Neuronal stem cell (in vitro differentiated cells): Measurements from ENCODE around the gene CYP27A1. TPM values are rescaled to one million over a fixed set of nuclear protein-coding genes. Genes with fewer than 3 reads are reported as not detected.
A peak's percentile ranks its signal among the peaks of the same experiment; 100 is the strongest.

ENCODE experiments used
- DNase-seq: peaks from one replicate; pipeline ENCODE4 v3.0.0-alpha.2; 2013; ENCODE audit warnings: low spot score
- H2AFZ ChIP-seq: one replicate; pipeline ENCODE4 v1.6.1; 2013; ENCODE audit warnings: mild to moderate bottlenecking, low read length, inconsistent platforms
- H2AK5ac ChIP-seq: 2 replicates; pipeline ENCODE4 v1.6.1; 2013; ENCODE audit warnings: low read depth, mild to moderate bottlenecking, inconsistent platforms, low read length, moderate library complexity, mixed read lengths
- H2BK120ac ChIP-seq: 2 replicates; pipeline ENCODE4 v1.6.1; 2013; ENCODE audit warnings: low read depth, mild to moderate bottlenecking, inconsistent platforms, low read length, moderate library complexity, mixed read lengths
- H2BK12ac ChIP-seq: one replicate; pipeline ENCODE4 v1.6.1; 2013; ENCODE audit warnings: low read length, inconsistent platforms
- H2BK15ac ChIP-seq: 2 replicates; pipeline ENCODE4 v1.6.1; 2013; ENCODE audit warnings: mild to moderate bottlenecking, low read length, inconsistent platforms, mixed read lengths
- H2BK5ac ChIP-seq: one replicate; pipeline ENCODE4 v1.6.1; 2013; ENCODE audit warnings: inconsistent platforms, mild to moderate bottlenecking, low read length, moderate library complexity
- H3K14ac ChIP-seq: one replicate; pipeline ENCODE4 v1.6.1; 2013; ENCODE audit warnings: low read length, inconsistent platforms
- H3K18ac ChIP-seq: 2 replicates; pipeline ENCODE4 v1.6.1; 2013; ENCODE audit warnings: low read length, inconsistent platforms
- H3K23ac ChIP-seq: 2 replicates; pipeline ENCODE4 v1.6.1; 2013; ENCODE audit warnings: low read depth, mild to moderate bottlenecking, mixed read lengths, low read length, inconsistent platforms; ENCODE audit not compliant: poor library complexity
- H3K27ac ChIP-seq: replicated peaks from 3 replicates; pipeline ENCODE4 v1.5.1; 2013; ENCODE audit warnings: low read length, inconsistent platforms
- H3K27me3 ChIP-seq, 3 experiments: 2 replicates each; pipeline ENCODE4 v1.6.1; 2013; ENCODE audit warnings: low read length in 3 of 3, mild to moderate bottlenecking in 2 of 3, inconsistent platforms in 1 of 3, low read depth in 1 of 3, mixed read lengths in 1 of 3, moderate library complexity in 1 of 3; ENCODE audit not compliant: control insufficient read depth in 3 of 3, insufficient read depth in 3 of 3
- H3K36me3 ChIP-seq, 2 donors: replicated peaks in 1 of 2; 2 replicates each; pipeline ENCODE4 v1.6.1; 2013; ENCODE audit warnings: low read length in 2 of 2; ENCODE audit not compliant: control insufficient read depth in 2 of 2, insufficient read depth in 2 of 2
- H3K4ac ChIP-seq: 2 replicates; pipeline ENCODE4 v1.6.1; 2013; ENCODE audit warnings: inconsistent platforms, mild to moderate bottlenecking, low read length, moderate library complexity
- H3K4me1 ChIP-seq, 2 donors: 1 replicate in 1 of 2; 2 replicates in 1 of 2; pipeline ENCODE4 v1.6.1; 2013; ENCODE audit warnings: low read length in 2 of 2, low read depth in 1 of 2; ENCODE audit not compliant: control insufficient read depth in 2 of 2, insufficient read depth in 1 of 2
- H3K4me2 ChIP-seq: one replicate; pipeline ENCODE4 v1.6.1; 2013; ENCODE audit warnings: mild to moderate bottlenecking, low read length, inconsistent platforms; ENCODE audit not compliant: insufficient read depth, poor library complexity, severe bottlenecking
- H3K4me3 ChIP-seq, 2 donors: 2 replicates each; pipeline ENCODE4 v1.5.1; 2013; ENCODE audit warnings: low read length in 2 of 2, mild to moderate bottlenecking in 2 of 2, inconsistent platforms in 1 of 2, moderate library complexity in 1 of 2
- H3K79me1 ChIP-seq: one replicate; pipeline ENCODE4 v1.6.1; 2013; ENCODE audit warnings: low read depth, mild to moderate bottlenecking, inconsistent platforms, low read length, moderate library complexity
- H3K9ac ChIP-seq: one replicate; pipeline ENCODE4 v1.6.1; 2013; ENCODE audit warnings: mild to moderate bottlenecking, low read depth, low read length, inconsistent platforms; ENCODE audit not compliant: poor library complexity
- H3K9me3 ChIP-seq, 2 donors: replicated peaks in 1 of 2; 2 replicates each; pipeline versions ENCODE3 to v1.6.1; 2013; ENCODE audit warnings: low read length in 2 of 2, mild to moderate bottlenecking in 2 of 2, inconsistent platforms in 1 of 2, low read depth in 1 of 2, mixed read lengths in 1 of 2, moderate library complexity in 1 of 2; ENCODE audit not compliant: control insufficient read depth in 2 of 2, insufficient read depth in 1 of 2
- H4K8ac ChIP-seq: one replicate; pipeline ENCODE4 v1.6.1; 2013; ENCODE audit warnings: low read depth, mild to moderate bottlenecking, inconsistent platforms, low read length, moderate library complexity
- H4K91ac ChIP-seq: one replicate; pipeline ENCODE4 v1.6.1; 2013; ENCODE audit warnings: low read length, low read depth, mild to moderate bottlenecking, inconsistent platforms; ENCODE audit not compliant: poor library complexity
- WGBS, 2 donors: extraction: QIAGEN DNeasy Blood & Tissue Kit; methylation state at CpG; one replicate each; pipeline ENCODE4 v1.1.7; 2013; ENCODE audit warnings: missing lambda C conversion rate in 2 of 2, mixed read lengths in 1 of 2; ENCODE audit not compliant: insufficient read length in 2 of 2, insufficient replicate concordance in 1 of 2; ENCODE audit errors: extremely low coverage in 2 of 2; 5-methylcytosine and 5-hydroxymethylcytosine counted together
- polyA plus RNA-seq, 2 experiments: library from polyadenylated mRNA; stranded (reverse); fragments of 200-250 nt; gene quantifications; one replicate each; pipeline ENCODE4 v1.2.3, GENCODE V29; 2013

Gene CYP27A1
- 0.99 TPM for polyA plus RNA-seq (2013, experiment 1 of 2)
- polyA plus RNA-seq (2013, experiment 2 of 2), result 0.84 TPM

- Histone ChIP-seq H3K27ac (no peak within 1 kb of the TSS), H2BK12ac (no peak within 1 kb of the TSS), H3K4me1 (peaks cover 0 to 1% of the 10 kb centered on the region in 2 donors), H3K9me3 (peaks cover 3 to 5% of the 10 kb centered on the region in 2 donors), H3K23ac (peak within 1 kb of the TSS; percentile 14), H3K4me3 (peak within 1 kb of the TSS; percentile 38 to 76), H3K79me1 (no peaks in the 10 kb centered on the region), H3K14ac (no peak within 1 kb of the TSS), H2BK5ac (no peak within 1 kb of the TSS), H3K9ac (peak within 1 kb of the TSS; percentile 75), H2BK15ac (no peak within 1 kb of the TSS), H2BK120ac (no peak within 1 kb of the TSS), H2AK5ac (no peak within 1 kb of the TSS), H4K8ac (no peak within 1 kb of the TSS), H3K18ac (peak within 1 kb of the TSS; percentile 29), H4K91ac (no peak within 1 kb of the TSS), H3K27me3 (peaks cover 4 to 30% (median 12%) of the 10 kb centered on the region in 3 experiments), H2AFZ (peak within 1 kb of the TSS; percentile 82), H3K36me3 (no peaks in the 10 kb centered on the region), H3K4ac (no peak within 1 kb of the TSS), H3K4me2 (peak within 1 kb of the TSS; percentile 72)
- no CpG with 5 or more reads among the region's 76 CpGs for WGBS, 2 donors
- peak; percentile 24 for DNase-seq
Observed at GRCh38 chr2:218781691-218782527, at the start of gene CYP27A1. Gene CYP27A1, plus strand, starts transcription at chr2:218782147. Its CDS starts 36 bp downstream, at chr2:218782183.

- no peak overlapping the region for H3K14ac ChIP-seq
- no peak overlapping the region for H4K91ac ChIP-seq
- no peak overlapping the region for H3K27ac ChIP-seq
Observed at GRCh38 chr2:218732761-218733158, 49.2 kb upstream of the CYP27A1 start.

GRCh38 chr2:218733171-218734021 is 48.6 kb upstream of the CYP27A1 start:
- Histone ChIP-seq H2BK15ac (no peak overlapping the region), H3K4ac (no peak overlapping the region), H2BK120ac (no peak overlapping the region), H3K27me3 (no peaks in the 10 kb centered on the region), H2BK5ac (no peak overlapping the region), H4K91ac (peak overlapping the region; percentile 40), H3K14ac (no peak overlapping the region), H3K4me3 (no peak overlapping the region), H2BK12ac (no peak overlapping the region), H3K4me1 (peaks cover 2 to 3% of the 10 kb centered on the region in 2 donors), H2AFZ (no peak overlapping the region), H3K9ac (no peak overlapping the region), H3K36me3 (peaks cover 14 to 58% of the 10 kb centered on the region in 2 donors), H3K18ac (no peak overlapping the region), H3K23ac (no peak overlapping the region), H2AK5ac (no peak overlapping the region), H4K8ac (no peak overlapping the region), H3K9me3 (peaks cover 2 to 3% of the 10 kb centered on the region in 2 donors), H3K4me2 (no peak overlapping the region), H3K27ac (no peak overlapping the region), H3K79me1 (peaks cover 4% of the 10 kb centered on the region)
- WGBS, 2 donors, result no CpG with 5 or more reads among the region's 6 CpGs
- no peak for DNase-seq

More at GRCh38 chr2:218732761-218733158, 49.2 kb upstream of the CYP27A1 start:
- Histone ChIP-seq H3K23ac (no peak overlapping the region), H3K27me3 (no peaks in the 10 kb centered on the region), H2AK5ac (no peak overlapping the region), H3K4me3 (no peak overlapping the region), H4K8ac (no peak overlapping the region), H3K4me1 (peaks cover 2 to 3% of the 10 kb centered on the region in 2 donors), H3K36me3 (peaks cover 8 to 57% of the 10 kb centered on the region in 2 donors), H3K4me2 (no peak overlapping the region), H2BK15ac (no peak overlapping the region), H3K4ac (no peak overlapping the region), H3K9ac (no peak overlapping the region), H3K9me3 (peaks cover 2 to 8% of the 10 kb centered on the region in 2 donors), H2AFZ (no peak overlapping the region), H2BK5ac (no peak overlapping the region), H2BK120ac (no peak overlapping the region), H2BK12ac (no peak overlapping the region), H3K18ac (no peak overlapping the region), H3K79me1 (peaks cover 5% of the 10 kb centered on the region)
- no CpG with 5 or more reads among the region's 2 CpGs for WGBS, 2 donors
- DNase-seq, result no peak
